Mesothelial cell of epicardium (in vitro differentiated cells): Measurements from ENCODE around the gene MMP19. TPM values are rescaled to one million over a fixed set of nuclear protein-coding genes. Genes with fewer than 3 reads are reported as not detected.
A peak's percentile ranks its signal among the peaks of the same experiment; 100 is the strongest.

ENCODE experiments used
- DNase-seq, 2 experiments: peaks; one replicate each; pipeline ENCODE4 v3.0.0; 2021; ENCODE audit warnings: low spot score in 2 of 2; ENCODE audit not compliant: unreplicated experiment in 2 of 2
- H3K27ac Mint-ChIP-seq: 2 replicates; pipeline ENCODE4 v1.8.0; 2021; ENCODE audit warnings: mixed read lengths
- H3K27me3 Mint-ChIP-seq: 2 replicates; pipeline ENCODE4 v1.8.0; 2021; ENCODE audit warnings: low read depth, mixed read lengths
- H3K36me3 Mint-ChIP-seq: 2 replicates; pipeline ENCODE4 v1.8.0; 2021; ENCODE audit warnings: mixed read lengths
- H3K4me1 Mint-ChIP-seq: 2 replicates; pipeline ENCODE4 v1.8.0; 2021; ENCODE audit warnings: mixed read lengths
- H3K4me3 Mint-ChIP-seq: 2 replicates; pipeline ENCODE4 v1.8.0; 2021; ENCODE audit warnings: mild to moderate bottlenecking, moderate library complexity, mixed read lengths
- H3K9me3 Mint-ChIP-seq: 2 replicates; pipeline ENCODE4 v1.8.0; 2021; ENCODE audit warnings: mixed read lengths
- total RNA-seq: library from RNA; stranded (reverse); gene quantifications from 3 replicates; pipeline ENCODE4 v1.2.1, GENCODE V29; 2021
- TF ChIP-seq, protein P1 (sequence below): fragments of 200-600 bp; sonication (generic); IDR thresholded peaks from one replicate; pipeline ENCODE4 v1.5.0; 2021; ENCODE audit warnings: antibody characterized with exemption; ENCODE audit not compliant: unreplicated experiment

MMP19 gene
- total RNA-seq, 1 donor from 2014 or later = 3.1 TPM

DNA sequence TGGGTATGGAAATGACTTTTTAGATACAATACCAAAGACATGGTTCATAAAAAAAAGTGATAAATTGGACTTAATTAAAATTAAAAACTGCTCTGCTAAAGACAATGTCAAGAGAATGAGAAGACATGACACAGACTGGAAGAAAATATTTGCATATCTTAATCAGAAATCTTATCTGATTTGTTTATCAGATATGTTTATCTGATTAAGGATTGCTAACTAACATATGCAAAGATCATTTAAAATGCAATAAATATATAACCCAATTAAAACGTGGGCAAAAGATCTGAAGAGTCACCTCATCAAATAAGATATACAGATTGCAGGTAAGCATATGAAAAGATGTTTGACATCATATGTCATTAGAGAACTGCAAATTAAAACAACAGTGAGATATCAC, 10.0 kb upstream of the MMP19 start:
- no peaks in the 10 kb centered on the region for H3K36me3 Mint-ChIP-seq
- no peaks in the 10 kb centered on the region for H3K9me3 Mint-ChIP-seq
- peaks cover 5% of the 10 kb centered on the region for H3K27me3 Mint-ChIP-seq
- H3K4me1 Mint-ChIP-seq = peaks cover 9% of the 10 kb centered on the region
- H3K27ac Mint-ChIP-seq = no peak overlapping the region
- no peak for DNase-seq
- H3K4me3 Mint-ChIP-seq = no peak overlapping the region
- TF ChIP-seq, protein P1, sequence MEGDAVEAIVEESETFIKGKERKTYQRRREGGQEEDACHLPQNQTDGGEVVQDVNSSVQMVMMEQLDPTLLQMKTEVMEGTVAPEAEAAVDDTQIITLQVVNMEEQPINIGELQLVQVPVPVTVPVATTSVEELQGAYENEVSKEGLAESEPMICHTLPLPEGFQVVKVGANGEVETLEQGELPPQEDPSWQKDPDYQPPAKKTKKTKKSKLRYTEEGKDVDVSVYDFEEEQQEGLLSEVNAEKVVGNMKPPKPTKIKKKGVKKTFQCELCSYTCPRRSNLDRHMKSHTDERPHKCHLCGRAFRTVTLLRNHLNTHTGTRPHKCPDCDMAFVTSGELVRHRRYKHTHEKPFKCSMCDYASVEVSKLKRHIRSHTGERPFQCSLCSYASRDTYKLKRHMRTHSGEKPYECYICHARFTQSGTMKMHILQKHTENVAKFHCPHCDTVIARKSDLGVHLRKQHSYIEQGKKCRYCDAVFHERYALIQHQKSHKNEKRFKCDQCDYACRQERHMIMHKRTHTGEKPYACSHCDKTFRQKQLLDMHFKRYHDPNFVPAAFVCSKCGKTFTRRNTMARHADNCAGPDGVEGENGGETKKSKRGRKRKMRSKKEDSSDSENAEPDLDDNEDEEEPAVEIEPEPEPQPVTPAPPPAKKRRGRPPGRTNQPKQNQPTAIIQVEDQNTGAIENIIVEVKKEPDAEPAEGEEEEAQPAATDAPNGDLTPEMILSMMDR = no peak

- Mint-ChIP-seq H3K9me3 (no peaks in the 10 kb centered on the region), H3K4me3 (no peak overlapping the region), H3K4me1 (peaks cover 17% of the 10 kb centered on the region), H3K27ac (peak overlapping the region; percentile 61), H3K27me3 (peaks cover 5% of the 10 kb centered on the region), H3K36me3 (no peaks in the 10 kb centered on the region)
- TF ChIP-seq, protein P1 = no peak
- no peak for DNase-seq
Observed at GRCh38 chr12:55850893-55851292, 8.2 kb upstream of the MMP19 start.

GRCh38 chr12:55850401-55850800, 7.7 kb upstream of the MMP19 start:
- no peak overlapping the region for H3K4me3 Mint-ChIP-seq
- H3K27ac Mint-ChIP-seq = no peak overlapping the region
- H3K27me3 Mint-ChIP-seq = peaks cover 5% of the 10 kb centered on the region
- H3K4me1 Mint-ChIP-seq = peaks cover 17% of the 10 kb centered on the region
- no peak for DNase-seq
- TF ChIP-seq, protein P1 = no peak
- no peaks in the 10 kb centered on the region for H3K36me3 Mint-ChIP-seq
- no peaks in the 10 kb centered on the region for H3K9me3 Mint-ChIP-seq

GRCh38 chr12:55849616-55850343, 7.0 kb upstream of the MMP19 start:
- H3K4me1 Mint-ChIP-seq = peaks cover 17% of the 10 kb centered on the region
- no peak for DNase-seq
- TF ChIP-seq, protein P1 = no peak
- H3K27me3 Mint-ChIP-seq = peaks cover 5% of the 10 kb centered on the region
- H3K36me3 Mint-ChIP-seq = no peaks in the 10 kb centered on the region
- no peaks in the 10 kb centered on the region for H3K9me3 Mint-ChIP-seq
- H3K4me3 Mint-ChIP-seq = no peak overlapping the region
- H3K27ac Mint-ChIP-seq = peak overlapping the region; percentile 26

DNA sequence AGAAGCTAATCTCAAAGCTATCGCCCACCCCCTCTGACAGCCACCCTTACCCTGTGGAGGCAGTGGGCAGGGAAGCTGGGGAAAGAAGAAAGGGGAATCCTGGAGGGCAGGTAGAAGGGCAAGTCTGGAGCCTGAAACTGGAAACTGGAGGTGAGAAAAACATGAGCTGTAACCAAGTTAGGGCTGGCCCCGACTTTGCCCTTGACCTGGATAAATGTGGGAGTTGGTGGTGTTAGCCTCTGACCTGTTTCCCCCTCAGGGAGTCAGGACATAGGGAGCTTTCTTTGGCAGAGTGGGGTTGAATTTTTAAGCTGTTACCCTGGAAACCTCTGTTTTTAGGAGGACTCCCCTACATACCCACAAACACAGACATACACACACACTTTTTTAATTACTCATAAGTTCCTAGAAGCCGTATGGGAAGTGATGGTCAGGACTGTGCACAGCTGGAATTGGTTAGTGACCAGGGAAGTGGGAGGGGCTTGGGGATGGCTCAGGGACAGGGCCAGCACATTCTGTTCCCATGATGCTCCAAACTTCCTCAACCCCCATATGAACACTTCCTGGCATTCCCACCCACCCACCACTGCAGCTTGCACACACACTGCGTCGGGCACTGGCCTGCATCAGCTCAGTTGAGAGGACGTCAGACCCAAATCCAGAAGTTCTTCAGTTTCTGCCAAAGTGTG, 5.0 kb upstream of the MMP19 start:
- DNase-seq = peak in 1 of 2 experiments; percentile 52
- TF ChIP-seq, protein P1 = no peak
- peak overlapping the region; percentile 1 for H3K4me3 Mint-ChIP-seq
- H3K36me3 Mint-ChIP-seq = no peaks in the 10 kb centered on the region
- peak overlapping the region; percentile 98 for H3K27ac Mint-ChIP-seq
- no peaks in the 10 kb centered on the region for H3K9me3 Mint-ChIP-seq
- peaks cover 5% of the 10 kb centered on the region for H3K27me3 Mint-ChIP-seq
- H3K4me1 Mint-ChIP-seq = peaks cover 18% of the 10 kb centered on the region
